ENCODE measurements around the gene KRT3.

DNA sequence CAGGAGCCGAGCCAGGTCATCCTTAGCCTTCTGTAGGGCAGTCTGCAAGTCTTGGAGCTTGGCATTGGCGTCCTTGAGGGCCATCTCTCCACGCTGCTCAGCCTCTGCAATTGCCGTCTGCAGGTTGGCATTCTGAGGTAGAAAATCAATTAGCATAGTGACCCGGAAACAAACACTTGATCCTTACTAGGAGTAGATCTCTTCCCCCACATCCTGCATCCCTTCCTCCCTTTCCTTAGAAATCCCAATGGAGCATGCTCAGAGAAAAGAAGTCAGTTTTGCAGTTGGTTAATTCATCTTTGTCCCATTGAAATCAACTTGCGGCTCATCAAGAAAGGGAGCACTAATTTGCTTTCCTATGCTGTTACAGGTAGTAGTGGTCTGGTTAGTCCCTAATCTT lies 24.8 kb downstream of the KRT3 start:
- TF ChIP-seq EP300 (IDR thresholded peaks at IDR 0.05; ENCODE audit: borderline replicate concordance) (no peak), TAF1 (IDR thresholded peaks at IDR 0.05; ENCODE audit: low read depth) (no peak), REST (IDR thresholded peaks at IDR 0.05; ENCODE audit: low read depth) (no peak), TEAD4 (IDR thresholded peaks at IDR 0.05) (no peak), CEBPB (IDR thresholded peaks at IDR 0.05) (no peak), MAX (IDR thresholded peaks at IDR 0.05) (no peak), CREB1 (IDR thresholded peaks at IDR 0.05; ENCODE audit: low read depth) (no peak), RAD21 (IDR thresholded peaks at IDR 0.05; ENCODE audit: low read depth) (no peak)
- TF ChIP-seq, protein P1, sequence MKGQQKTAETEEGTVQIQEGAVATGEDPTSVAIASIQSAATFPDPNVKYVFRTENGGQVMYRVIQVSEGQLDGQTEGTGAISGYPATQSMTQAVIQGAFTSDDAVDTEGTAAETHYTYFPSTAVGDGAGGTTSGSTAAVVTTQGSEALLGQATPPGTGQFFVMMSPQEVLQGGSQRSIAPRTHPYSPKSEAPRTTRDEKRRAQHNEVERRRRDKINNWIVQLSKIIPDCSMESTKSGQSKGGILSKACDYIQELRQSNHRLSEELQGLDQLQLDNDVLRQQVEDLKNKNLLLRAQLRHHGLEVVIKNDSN (IDR thresholded peaks at IDR 0.05), result no peak

Data from Ishikawa (cell line).